GM12892 (cell line): Measurements from ENCODE around the gene RBM26.

Source experiments
- DNase-seq: peaks from one replicate; pipeline ENCODE4 v3.0.0; 2011; ENCODE audit not compliant: insufficient read length
- FAIRE-seq: peaks from 2 replicates; lab custom pipeline; 2011; peaks lifted over from hg19 to GRCh38; lab: Jason Lieb, UNC
- POLR2A ChIP-seq: IDR thresholded peaks from 2 replicates; pipeline ENCODE4 v1.6.1; 2011; ENCODE audit warnings: low read depth, low read length, control low read depth
- POLR2AphosphoS5 ChIP-seq: IDR thresholded peaks from 2 replicates; pipeline ENCODE4 v1.6.1; 2011; ENCODE audit warnings: low read depth, low read length, control low read depth
- TAF1 ChIP-seq: IDR thresholded peaks from 2 replicates; pipeline ENCODE4 v1.6.1; 2011; ENCODE audit warnings: low read depth, mild to moderate bottlenecking, control low read depth, low read length, borderline replicate concordance

RBM26 gene

GRCh38 chr13:79382545-79383275, 23.3 kb downstream of the RBM26 start:
- DNase-seq (no peak), FAIRE-seq (peak; percentile 90)
- TF ChIP-seq POLR2A = no peak

DNA sequence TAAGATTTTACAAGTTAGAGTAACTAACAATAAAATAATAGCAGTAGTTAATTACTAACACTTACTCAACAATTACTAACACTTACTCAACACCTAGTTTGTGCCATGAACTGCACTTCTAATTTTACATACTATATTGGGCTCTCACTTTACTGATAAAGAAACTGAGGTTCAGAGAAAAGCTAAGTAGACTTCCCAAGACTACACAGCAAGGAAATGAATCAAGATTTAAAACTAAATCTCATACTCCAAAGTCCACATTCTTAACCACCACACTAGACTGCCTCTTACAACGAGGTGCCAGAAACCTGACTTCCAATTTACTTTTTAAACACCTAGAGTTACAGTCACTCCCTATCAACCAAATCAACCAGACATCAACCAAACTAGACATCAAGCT, 25.1 kb downstream of the RBM26 start:
- no peak for TF ChIP-seq POLR2AphosphoS5
- no peak for TF ChIP-seq TAF1
- no peak for TF ChIP-seq POLR2A
- DNase-seq (no peak), FAIRE-seq (no peak)

- DNase-seq (no peak), FAIRE-seq (no peak)
- no peak for TF ChIP-seq POLR2AphosphoS5
- TF ChIP-seq TAF1 = no peak
- no peak for TF ChIP-seq POLR2A
Measured at GRCh38 chr13:79379274-79379673, 26.8 kb downstream of the RBM26 start.

GRCh38 chr13:79376843-79377242, 29.2 kb downstream of the RBM26 start:
- DNase-seq = no peak
- FAIRE-seq = no peak
- TF ChIP-seq TAF1 = no peak
- TF ChIP-seq POLR2AphosphoS5 = no peak
- TF ChIP-seq POLR2A = no peak

DNA sequence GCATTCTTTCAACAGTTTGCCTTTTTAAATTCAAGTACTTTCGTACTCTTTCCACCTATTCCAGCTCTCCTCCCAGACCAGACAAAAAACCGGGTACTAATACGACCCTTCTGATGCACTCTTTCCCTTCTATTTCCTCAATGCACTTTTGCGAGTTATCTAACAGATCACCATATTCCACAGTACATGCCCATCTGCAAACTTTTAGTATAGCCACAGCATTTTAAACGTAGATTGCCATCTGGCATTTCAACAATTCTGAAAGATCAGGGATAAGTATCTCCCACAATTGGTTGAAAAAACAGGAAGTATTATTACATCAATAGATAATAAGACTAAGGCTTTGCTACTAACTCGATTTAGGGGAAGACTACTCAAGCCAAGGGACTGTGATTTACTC, 31.5 kb downstream of the RBM26 start:
- FAIRE-seq (no peak), DNase-seq (no peak)
- TF ChIP-seq TAF1 (no peak), POLR2AphosphoS5 (no peak), POLR2A (no peak)

- TF ChIP-seq POLR2AphosphoS5 (no peak), POLR2A (no peak), TAF1 (no peak)
- FAIRE-seq (no peak), DNase-seq (no peak)
Measured at GRCh38 chr13:79373916-79374315, 32.1 kb downstream of the RBM26 start.

- TF ChIP-seq TAF1 (no peak), POLR2A (no peak), POLR2AphosphoS5 (no peak)
- DNase-seq (no peak), FAIRE-seq (no peak)
Measured at GRCh38 chr13:79369226-79369625, 36.8 kb downstream of the RBM26 start.

DNA sequence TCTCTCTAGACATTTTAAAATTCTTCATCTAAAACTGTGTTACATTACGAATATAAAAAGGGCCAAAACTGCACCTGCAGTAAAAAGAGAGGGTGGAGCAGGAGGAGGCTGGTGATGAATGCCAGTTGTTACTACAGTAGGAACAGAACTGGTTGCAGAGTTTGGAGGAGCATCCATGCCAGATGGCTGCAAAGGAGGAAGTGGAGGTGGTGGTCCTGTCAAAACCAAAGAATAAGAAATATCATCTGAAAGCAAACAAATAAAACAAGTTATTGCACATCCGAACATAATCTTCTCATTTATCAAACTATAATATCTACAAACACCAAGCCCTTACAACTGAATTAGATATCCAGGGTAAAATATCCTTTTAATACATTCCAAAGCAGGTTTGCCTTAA, 40.1 kb downstream of the RBM26 start:
- TF ChIP-seq TAF1 = no peak
- TF ChIP-seq POLR2AphosphoS5 = no peak
- no peak for TF ChIP-seq POLR2A
- DNase-seq (no peak), FAIRE-seq (no peak)

- TF ChIP-seq TAF1 (no peak), POLR2AphosphoS5 (no peak), POLR2A (no peak)
- FAIRE-seq (no peak), DNase-seq (no peak)
Measured at GRCh38 chr13:79361299-79361698, 44.8 kb downstream of the RBM26 start.

GRCh38 chr13:79360095-79360494, 46.0 kb downstream of the RBM26 start:
- DNase-seq (no peak), FAIRE-seq (no peak)
- TF ChIP-seq POLR2A (no peak), TAF1 (no peak), POLR2AphosphoS5 (no peak)

- no peak for DNase-seq
- TF ChIP-seq TAF1 (no peak), POLR2A (no peak)
- FAIRE-seq = no peak
Measured at GRCh38 chr13:79359064-79359463, 47.0 kb downstream of the RBM26 start.

GRCh38 chr13:79354285-79354684, 51.8 kb downstream of the RBM26 start:
- TF ChIP-seq POLR2AphosphoS5 = no peak
- no peak for TF ChIP-seq TAF1
- TF ChIP-seq POLR2A = no peak
- no peak for DNase-seq
- FAIRE-seq = no peak

- no peak for DNase-seq
- TF ChIP-seq POLR2A = no peak
- no peak for TF ChIP-seq POLR2AphosphoS5
- TF ChIP-seq TAF1 = no peak
- FAIRE-seq = no peak
Measured at GRCh38 chr13:79353693-79354092, 52.4 kb downstream of the RBM26 start.
